GM12878 (cell line): ENCODE measurements around the gene CYP1B1.

ENCODE experiments used
- EP300 ChIP-seq, 2 experiments: fragments of 150-350 bp in 1 of 2; IDR thresholded peaks; 2 replicates each; pipeline ENCODE4 v1.6.1; 2011 to 2012; ENCODE audit warnings: low read depth in 2 of 2, low read length in 2 of 2, borderline replicate concordance in 1 of 2, improper control_type of control experiment in 1 of 2, inconsistent platforms in 1 of 2; ENCODE audit not compliant: control insufficient read depth in 1 of 2
- HDAC2 ChIP-seq: fragments of 200-600 bp; sonication (generic); IDR thresholded peaks from 2 replicates; pipeline ENCODE4 v1.6.1; 2017
- NR2C2 ChIP-seq: IDR thresholded peaks from 2 replicates; pipeline ENCODE4 v1.6.1; 2011; ENCODE audit warnings: borderline replicate concordance, low read depth; ENCODE audit not compliant: control insufficient read depth, insufficient read length
- POLR2AphosphoS5 ChIP-seq: IDR thresholded peaks from 2 replicates; pipeline ENCODE4 v1.6.1; 2011; ENCODE audit warnings: mild to moderate bottlenecking, low read length, inconsistent platforms
- SRF ChIP-seq, 2 experiments: IDR thresholded peaks; 2 replicates each; pipeline ENCODE4 v1.6.1; 2011; ENCODE audit warnings: low read depth in 2 of 2, low read length in 2 of 2, mild to moderate bottlenecking in 1 of 2, moderate library complexity in 1 of 2
- YY1 ChIP-seq: IDR thresholded peaks from 2 replicates; pipeline ENCODE4 v1.6.1; 2011; ENCODE audit warnings: low read depth, mild to moderate bottlenecking, low read length
- ZNF24 ChIP-seq: fragments of 450-650 bp; IDR thresholded peaks from 2 replicates; pipeline ENCODE4 v1.6.1; 2017; ENCODE audit warnings: antibody characterized with exemption, mild to moderate bottlenecking
- TF ChIP-seq, protein P1 (sequence below): IDR thresholded peaks from 2 replicates; pipeline ENCODE4 v1.6.1; 2011; ENCODE audit warnings: low read depth, mild to moderate bottlenecking, low read length, moderate library complexity, borderline replicate concordance; ENCODE audit errors: extremely low read depth
- TF ChIP-seq, protein P2 (sequence below): IDR thresholded peaks from 2 replicates; pipeline ENCODE4 v1.6.1; 2012; ENCODE audit warnings: low read length, inconsistent platforms

DNA sequence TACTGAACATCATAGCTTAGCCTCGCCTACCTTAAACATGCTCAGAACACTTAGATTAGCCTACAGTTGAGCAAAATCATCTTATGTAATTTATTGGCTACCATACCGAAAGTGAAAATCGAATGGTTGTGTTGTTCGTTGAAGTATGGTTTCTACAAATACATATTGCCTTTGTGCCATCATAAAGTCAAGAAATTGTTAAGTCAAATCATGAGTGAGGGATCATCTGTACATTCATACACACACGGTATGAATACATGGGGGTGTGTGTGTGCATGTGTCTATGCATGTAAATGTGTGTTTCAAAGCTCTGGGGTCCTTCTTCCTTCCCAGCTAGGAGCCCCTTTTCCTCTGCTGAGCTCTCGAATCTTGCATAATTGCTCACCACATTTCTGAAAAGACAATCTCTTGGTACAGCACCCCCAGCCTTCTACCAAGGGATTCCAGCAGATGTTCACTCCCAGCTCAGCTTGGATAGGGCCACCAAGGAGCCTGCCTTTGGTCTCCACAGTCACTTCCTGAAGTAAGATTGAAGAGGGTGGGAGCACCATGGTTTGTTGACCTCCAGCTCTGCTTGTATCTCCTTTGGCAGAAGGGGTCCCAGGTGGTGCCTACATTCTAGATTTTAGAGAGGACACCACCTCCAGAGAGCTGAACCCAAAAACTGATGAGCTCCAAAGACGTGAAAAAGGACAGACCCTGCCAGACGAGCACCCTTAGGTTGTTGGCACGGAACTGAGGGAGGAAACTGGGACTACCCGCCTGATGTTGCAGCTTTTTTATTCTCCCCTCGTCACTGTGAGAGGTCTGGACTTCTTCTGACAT is 33.2 kb upstream of the CYP1B1 start:
- TF ChIP-seq SRF (IDR thresholded peaks at IDR 0.05; ENCODE audit: low read depth in 2 of 2, low read length in 2 of 2) (no peak), HDAC2 (no peak), ZNF24 (no peak), NR2C2 (no peak), YY1 (no peak), EP300 (IDR thresholded peaks at IDR 0.05; ENCODE audit: borderline replicate concordance in 1 of 2, control insufficient read depth in 1 of 2, low read depth in 2 of 2, low read length in 2 of 2) (no peak), POLR2AphosphoS5 (no peak)
- TF ChIP-seq, protein P1, sequence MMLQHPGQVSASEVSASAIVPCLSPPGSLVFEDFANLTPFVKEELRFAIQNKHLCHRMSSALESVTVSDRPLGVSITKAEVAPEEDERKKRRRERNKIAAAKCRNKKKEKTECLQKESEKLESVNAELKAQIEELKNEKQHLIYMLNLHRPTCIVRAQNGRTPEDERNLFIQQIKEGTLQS = no peak
- TF ChIP-seq, protein P2, sequence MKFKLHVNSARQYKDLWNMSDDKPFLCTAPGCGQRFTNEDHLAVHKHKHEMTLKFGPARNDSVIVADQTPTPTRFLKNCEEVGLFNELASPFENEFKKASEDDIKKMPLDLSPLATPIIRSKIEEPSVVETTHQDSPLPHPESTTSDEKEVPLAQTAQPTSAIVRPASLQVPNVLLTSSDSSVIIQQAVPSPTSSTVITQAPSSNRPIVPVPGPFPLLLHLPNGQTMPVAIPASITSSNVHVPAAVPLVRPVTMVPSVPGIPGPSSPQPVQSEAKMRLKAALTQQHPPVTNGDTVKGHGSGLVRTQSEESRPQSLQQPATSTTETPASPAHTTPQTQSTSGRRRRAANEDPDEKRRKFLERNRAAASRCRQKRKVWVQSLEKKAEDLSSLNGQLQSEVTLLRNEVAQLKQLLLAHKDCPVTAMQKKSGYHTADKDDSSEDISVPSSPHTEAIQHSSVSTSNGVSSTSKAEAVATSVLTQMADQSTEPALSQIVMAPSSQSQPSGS = no peak
